Coronary artery (tissue), 2 donors: ENCODE measurements around the gene SLC12A9.
A peak's percentile ranks its signal among the peaks of the same experiment; 100 is the strongest.

Experiments
- DNase-seq: peaks from one replicate; pipeline ENCODE4 v3.0.0-alpha.2; 2017; ENCODE audit warnings: low spot score
- H3K27ac ChIP-seq, 2 donors: fragments of 200-600 bp; sonication (generic); one replicate each; pipeline ENCODE4 v1.5.1; 2016 to 2019
- H3K4me3 ChIP-seq: fragments of 200-600 bp; sonication (generic); 2 replicates; pipeline ENCODE4 v1.5.1; 2016; ENCODE audit warnings: mild to moderate bottlenecking, moderate library complexity
- TF ChIP-seq, protein P1 (sequence below): fragments of 200-600 bp; sonication (generic); IDR thresholded peaks from one replicate; pipeline ENCODE4 v1.5.1; 2019; ENCODE audit warnings: antibody characterized with exemption

The SLC12A9 gene

DNA sequence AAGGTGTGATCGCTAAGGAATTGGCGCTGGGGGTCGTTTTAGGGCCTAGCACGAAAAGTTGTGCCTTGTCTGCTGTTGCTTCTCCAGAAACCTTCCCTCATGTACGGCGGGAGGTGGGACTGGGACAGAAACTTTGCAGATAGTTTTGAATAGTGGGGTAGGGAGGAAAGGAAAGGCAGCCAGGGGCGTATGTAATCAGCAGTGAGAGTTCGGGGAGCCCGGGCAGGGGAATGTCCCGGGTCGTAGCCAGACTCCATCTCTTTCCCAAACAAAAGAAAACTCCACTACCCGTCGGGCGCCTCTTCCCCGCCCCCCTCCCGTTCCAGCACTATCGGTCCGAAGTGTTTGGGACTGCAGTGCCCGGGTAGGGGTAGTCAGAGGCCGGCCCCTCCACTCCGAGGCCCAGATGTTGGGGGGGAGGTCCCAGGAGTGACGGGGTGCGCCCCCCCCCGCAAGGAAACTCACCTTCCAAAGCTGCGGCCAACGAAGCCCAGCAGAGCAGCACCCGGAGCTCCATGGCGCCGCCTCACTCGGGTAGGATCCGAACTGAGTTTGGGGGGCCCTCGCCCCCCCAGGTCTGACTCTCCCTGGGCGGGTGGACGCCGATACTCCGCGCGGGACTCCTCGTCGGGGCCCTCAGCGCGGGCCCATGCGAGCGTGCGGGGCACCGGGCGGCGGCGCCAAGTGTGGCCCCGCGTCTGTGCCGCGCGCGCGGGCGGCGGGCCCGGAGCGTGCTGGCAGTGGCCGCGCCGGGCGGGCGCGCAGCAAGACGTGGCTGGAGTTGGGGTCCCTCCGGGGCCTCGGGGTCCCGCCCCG is 25.8 kb upstream of the SLC12A9 start:
- Histone ChIP-seq H3K4me3 (peak overlapping the region; percentile 76), H3K27ac (peak overlapping the region in 1 of 2 donors; percentile 81)
- TF ChIP-seq, protein P1, sequence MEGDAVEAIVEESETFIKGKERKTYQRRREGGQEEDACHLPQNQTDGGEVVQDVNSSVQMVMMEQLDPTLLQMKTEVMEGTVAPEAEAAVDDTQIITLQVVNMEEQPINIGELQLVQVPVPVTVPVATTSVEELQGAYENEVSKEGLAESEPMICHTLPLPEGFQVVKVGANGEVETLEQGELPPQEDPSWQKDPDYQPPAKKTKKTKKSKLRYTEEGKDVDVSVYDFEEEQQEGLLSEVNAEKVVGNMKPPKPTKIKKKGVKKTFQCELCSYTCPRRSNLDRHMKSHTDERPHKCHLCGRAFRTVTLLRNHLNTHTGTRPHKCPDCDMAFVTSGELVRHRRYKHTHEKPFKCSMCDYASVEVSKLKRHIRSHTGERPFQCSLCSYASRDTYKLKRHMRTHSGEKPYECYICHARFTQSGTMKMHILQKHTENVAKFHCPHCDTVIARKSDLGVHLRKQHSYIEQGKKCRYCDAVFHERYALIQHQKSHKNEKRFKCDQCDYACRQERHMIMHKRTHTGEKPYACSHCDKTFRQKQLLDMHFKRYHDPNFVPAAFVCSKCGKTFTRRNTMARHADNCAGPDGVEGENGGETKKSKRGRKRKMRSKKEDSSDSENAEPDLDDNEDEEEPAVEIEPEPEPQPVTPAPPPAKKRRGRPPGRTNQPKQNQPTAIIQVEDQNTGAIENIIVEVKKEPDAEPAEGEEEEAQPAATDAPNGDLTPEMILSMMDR = no peak
- no peak for DNase-seq

DNA sequence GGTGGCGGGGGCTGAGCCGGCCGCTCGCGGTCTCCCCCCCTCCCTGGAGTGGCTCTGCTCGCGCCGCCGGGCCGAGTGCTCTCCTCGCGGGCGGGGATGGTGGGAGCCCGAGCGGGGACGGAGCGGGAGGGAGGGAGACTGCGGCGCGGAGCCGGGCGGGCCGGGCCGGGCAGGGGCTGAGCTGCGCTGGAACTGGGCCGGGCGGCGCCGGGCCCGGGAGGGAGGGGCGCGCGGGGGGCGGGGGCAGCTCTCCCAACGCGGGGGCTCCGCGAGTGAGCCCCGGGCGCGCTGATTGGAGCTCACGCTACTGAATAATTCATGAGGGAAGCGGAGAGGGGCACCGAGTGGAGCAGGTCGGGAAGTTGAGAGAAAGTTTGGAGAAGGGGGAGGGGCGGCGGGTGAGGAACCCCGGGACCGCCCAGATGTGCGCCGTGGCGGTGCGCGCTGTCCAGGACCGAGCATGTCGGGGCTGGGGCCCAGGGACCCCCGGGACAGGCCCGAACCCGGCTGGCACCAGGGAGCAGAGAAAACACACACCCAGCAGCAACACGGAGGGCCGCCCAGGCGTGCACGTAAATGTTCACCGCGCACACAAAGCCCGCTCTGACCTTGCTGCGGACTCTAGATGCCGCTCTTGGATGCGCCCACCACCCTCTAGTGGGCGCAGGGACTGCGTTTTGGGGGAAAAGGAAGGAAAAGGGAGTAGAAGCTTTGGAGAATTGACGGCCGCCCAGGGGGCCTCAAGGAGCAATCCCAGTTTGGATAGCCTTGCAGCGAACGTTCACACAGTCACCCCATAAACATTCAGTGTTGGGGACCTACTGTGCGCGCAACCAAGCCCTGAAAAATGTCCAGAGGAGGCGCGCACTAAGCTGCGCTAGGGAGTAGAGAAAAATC is 24.9 kb upstream of the SLC12A9 start, which contains the start of gene EPHB4:
TSS of gene EPHB4 (minus strand) at position 194 of the 897 bp plus-strand sequence. CDS start 493 bp downstream, outside the sequence.
- DNase-seq = no peak
- H3K27ac ChIP-seq = peak within 1 kb of the TSS in 1 of 2 donors; percentile 81
- peak within 1 kb of the TSS; percentile 76 for H3K4me3 ChIP-seq
- TF ChIP-seq, protein P1 = no peak

DNA sequence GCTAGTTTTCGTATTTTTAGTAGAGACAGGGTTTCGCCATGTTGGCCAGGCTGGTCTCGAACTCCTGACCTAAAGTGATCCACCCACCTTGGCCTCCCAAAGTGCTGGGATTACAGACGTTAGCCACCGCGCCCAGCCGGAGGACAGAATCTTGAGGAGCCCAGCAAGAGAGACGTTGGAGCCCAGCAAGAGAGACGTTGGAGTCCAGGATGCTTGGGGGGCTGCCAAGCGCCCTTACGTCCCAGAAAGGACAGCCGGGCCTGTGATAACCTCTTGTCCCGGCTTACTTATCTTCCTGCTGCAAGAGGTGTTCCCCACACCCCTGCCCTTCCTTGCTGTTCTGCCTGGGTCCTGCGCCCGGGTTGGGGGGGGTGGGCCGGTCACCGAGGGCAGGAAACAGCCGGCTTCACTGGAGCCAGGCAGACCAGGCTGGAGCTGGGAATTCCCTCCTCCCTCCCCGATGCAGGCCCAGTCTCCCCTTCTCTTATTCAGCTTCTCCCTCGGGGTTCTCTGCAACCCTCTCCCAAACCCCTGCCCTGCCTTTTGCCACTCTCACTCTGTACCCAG is 23.3 kb upstream of the SLC12A9 start:
- TF ChIP-seq, protein P1 = no peak
- no peak overlapping the region for H3K4me3 ChIP-seq
- peak overlapping the region in 1 of 2 donors; percentile 9 for H3K27ac ChIP-seq
- no peak for DNase-seq

DNA sequence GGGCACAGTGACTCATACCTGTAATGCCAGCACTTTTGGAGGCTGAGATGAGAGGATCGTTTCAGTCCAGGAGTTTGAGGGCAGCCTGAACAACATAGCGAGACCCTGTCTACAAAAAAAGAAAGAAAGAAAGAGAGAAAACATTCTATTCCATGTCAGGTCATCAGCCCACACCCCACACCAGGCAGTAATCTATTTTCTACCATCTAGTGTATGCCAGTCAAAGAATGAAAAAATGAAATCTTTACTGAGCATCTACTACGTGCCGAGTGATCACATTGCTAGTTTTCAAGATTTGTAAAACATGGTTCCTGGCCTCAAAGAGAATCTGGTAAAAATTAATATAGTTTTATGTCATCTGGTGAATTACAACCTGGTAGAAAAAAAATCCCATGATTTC is 22.1 kb upstream of the SLC12A9 start:
- no peak overlapping the region for H3K27ac ChIP-seq
- no peak for DNase-seq

DNA sequence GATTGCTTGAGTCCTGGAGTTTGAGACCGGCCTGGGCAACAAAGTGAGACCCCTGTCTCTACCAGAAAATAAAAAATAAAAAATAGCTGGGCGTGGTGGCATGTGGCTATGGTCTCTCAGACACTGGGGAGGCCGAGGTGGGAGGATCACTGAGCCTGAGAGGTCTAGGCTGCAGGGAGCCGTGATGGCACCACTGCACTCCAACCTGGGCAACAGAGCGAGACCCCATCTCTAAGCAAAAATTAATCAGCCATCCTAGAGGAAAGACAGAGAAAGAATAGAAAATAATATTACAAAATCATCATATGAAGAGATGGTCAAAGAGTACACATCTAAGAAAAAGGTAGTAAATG is 20.3 kb upstream of the SLC12A9 start:
- no peak for DNase-seq
- TF ChIP-seq, protein P1 = no peak
- no peak overlapping the region for H3K27ac ChIP-seq
- no peak overlapping the region for H3K4me3 ChIP-seq

More for the DNA sequence above, 22.1 kb upstream of the SLC12A9 start:
- TF ChIP-seq, protein P1 = no peak
- no peak overlapping the region for H3K4me3 ChIP-seq

DNA sequence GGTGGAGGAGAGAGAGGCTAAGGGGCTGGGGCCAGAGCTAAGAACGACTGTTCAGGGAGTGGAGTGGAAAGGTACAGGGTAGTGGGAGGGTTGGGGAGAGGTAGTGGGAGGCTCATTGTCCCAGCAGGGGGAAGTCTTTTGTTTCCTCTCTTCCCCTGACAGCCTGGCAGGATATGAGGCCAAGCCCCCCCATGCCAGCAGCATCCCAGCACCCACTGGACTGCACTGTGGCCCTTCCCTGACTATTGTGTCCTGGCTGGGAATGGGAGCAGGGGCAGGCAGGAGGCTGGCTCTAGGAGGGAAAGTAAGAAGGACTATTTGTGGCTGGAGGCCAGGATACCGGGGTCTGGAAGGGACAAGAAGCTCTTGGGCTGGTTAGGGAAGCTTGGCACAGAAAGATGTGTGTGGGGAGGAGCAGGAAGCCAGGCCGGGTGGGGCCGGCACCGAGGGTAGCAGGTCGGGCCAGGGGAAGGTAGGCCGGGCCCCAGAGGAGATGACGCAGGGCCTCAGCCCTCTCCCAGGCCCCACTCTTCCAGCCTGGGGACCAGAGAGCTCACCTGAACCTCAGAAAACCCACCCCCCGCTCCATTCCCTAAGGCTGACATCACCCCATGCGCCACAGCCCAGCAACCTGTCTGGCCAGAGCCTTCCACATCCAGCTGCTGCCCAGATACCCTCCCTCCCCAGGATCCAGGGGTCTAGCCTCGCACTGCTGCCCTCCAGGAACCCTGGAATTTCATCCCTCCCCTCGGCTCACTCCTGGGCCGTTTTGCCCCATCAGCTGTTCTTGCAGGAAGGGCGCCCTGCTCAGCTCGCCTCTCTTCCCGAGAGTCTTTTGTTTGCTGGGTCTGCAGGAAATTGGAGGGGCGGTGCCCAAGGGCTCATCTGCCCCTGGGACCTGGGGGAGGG is 16.4 kb upstream of the SLC12A9 start:
- TF ChIP-seq, protein P1 = no peak
- DNase-seq = no peak
- Histone ChIP-seq H3K4me3 (peak overlapping the region; percentile 63), H3K27ac (peak overlapping the region in 1 of 2 donors; percentile 80)
